ENCODE measurements around the gene CYLD.

GRCh38 chr16:50833929-50834328 is 92.0 kb downstream of the CYLD start:
- no peak for TF ChIP-seq CTCF (IDR thresholded peaks at IDR 0.05)
- no peak for TF ChIP-seq POLR2A (IDR thresholded peaks at IDR 0.05)
